HG02840 (cell line): ENCODE measurements around the gene SULT4A1.
"Not testable (repeated sequence)": the region's sequence is repeated elsewhere in the genome, so short reads cannot be mapped to it uniquely, and the experiment has no call there.

ENCODE experiments used
- ATAC-seq: cut with Tn5 transposase; IDR thresholded peaks from one replicate; pipeline ENCODE4 v1.9.1; 2021; ENCODE audit warnings: mild to moderate bottlenecking, moderate library complexity, moderate number of reproducible peaks; ENCODE audit not compliant: unreplicated experiment, low FRiP score

SULT4A1 gene

DNA sequence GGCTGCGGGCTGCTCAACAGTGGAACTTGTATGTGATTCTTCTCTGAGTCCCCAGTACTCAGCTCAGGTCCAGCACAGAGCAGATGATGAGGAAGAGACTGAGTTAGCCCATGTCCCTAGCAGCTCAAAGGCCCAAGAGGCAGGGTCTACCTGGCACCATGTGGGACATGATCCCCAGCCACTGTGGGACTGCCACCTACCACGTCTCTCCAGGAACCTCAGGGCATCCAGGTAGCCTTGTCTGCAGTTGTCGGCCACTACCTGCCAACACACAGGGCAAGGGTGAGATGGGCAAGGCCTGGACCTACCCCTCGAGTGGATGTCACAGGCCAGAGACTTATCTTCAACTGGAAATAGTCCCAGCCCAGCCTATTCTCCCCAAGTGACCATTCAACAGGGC lies 25.1 kb upstream of the SULT4A1 start:
- ATAC-seq: no peak

DNA sequence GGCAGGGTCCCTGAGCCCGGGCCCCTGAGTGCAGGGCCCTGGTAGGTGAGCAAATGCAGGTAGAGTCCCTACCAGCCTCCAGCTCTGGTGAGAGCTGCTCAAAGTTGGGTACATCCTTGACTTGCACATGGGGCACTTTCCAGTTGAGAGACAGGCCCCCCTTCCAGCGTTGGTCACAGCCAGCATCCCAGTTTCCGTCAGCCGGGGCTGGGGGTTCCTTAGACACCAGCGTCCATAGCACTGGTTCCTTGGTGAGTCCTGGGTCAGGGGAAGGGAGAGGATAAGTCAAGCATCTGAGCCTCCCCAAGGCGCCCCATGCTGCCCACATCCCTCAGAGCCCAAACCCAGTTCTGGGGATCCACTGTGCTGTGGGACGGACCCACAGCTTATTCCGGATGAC lies 23.9 kb upstream of the SULT4A1 start:
- no peak for ATAC-seq

DNA sequence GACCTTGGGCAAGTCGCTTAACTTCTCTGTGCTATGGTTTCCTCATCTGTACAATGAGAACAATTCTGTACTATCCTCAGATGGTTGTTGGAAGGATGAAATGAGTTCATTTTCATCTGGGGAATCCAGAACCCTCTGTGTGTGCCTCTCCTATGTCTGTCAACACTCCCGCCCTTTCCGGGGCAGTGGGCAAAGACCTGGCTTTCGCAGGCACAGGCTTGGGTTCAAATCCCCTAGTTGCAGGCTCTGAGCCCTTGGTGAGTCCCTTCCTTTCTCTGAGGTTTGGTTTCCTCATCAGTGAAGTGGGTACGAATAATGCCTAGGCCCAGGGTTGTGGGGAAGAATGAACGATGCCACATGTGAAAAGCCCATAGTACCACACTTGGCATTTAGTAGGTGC lies 23.5 kb upstream of the SULT4A1 start:
- ATAC-seq: no peak

DNA sequence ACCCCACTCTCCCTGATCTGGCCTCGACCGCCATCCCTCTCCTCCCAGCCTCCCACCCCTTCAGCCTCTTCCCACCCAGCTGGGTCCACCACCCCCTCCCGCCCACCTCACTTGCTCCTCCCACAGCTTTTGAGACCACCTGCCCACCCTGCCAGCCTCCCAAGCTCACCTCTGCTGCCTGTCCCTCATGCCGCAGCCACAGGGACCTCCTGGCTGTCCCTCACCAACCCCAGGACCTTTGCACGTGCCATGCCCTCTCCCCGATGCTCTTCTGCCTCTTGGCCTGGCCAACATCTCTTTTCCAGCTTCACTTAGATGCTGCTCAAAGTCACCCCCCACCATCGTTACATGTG lies 23.0 kb upstream of the SULT4A1 start:
- no peak for ATAC-seq

DNA sequence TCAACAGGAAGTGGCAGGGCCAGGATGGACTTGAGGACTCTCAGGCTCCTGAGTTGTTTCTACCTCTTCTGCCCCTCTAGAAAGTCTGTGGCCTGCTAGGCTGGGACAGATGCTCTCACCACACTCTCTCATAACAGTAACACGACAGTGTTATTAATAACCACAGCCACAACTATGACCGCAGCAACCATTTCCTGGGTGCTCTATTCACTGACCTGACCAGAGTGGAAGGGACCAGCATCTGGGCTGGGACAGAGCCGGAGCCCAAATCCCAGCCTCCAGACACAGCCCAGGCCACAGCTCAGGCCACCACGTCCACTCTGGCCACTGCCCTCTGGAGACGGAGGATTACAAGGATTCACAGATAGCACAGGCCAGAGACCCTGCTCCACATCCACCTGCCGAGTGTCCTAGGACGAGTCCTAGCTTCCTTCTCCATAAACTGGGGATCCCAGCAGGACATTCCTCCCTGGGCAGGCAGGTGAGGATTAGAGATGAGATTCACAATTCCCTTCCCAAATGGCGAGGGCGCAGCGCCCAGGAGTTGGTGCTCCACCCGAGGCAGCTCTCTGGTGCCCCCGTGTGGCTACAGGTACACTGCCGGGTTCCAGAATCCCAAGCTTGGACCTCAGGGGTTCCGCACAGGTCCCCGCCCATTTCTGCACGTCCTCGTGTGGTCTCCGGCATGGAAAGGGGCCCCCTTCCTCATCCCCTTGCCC lies 22.4 kb upstream of the SULT4A1 start:
- ATAC-seq: no peak

DNA sequence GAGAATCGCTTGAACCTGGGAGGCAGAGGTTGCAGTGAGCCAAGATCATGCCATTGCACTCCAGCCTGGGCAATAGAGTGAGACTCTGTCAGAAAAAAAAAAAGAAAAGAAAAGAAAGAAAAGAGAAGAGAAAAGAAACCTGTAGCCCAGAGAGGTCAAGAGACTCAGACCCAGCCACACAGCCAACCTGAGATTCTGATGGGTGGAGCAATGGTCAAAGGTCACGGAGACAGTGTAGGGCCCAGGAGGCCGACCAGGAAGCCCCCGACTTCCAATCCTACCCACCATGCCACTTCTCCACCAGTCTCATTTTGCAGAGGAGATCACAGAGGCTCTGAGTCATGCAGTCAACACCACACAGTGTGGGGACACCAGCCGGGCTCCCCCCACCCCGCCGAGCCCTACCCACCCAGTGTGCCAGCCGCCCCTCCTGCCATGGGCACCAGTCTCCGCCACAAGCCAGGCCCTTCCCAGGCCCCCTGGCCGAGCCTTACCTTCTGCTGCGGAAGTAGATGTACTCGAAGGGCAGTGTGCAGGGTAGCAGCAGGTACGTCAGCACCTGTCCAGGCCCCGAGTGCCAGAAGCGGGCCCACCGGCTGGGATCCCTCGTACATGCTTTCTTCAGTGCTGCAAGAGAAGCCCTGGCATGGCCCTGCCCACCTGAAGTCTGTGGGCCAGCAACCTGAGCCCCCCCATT lies 21.6 kb upstream of the SULT4A1 start:
- no peak for ATAC-seq

DNA sequence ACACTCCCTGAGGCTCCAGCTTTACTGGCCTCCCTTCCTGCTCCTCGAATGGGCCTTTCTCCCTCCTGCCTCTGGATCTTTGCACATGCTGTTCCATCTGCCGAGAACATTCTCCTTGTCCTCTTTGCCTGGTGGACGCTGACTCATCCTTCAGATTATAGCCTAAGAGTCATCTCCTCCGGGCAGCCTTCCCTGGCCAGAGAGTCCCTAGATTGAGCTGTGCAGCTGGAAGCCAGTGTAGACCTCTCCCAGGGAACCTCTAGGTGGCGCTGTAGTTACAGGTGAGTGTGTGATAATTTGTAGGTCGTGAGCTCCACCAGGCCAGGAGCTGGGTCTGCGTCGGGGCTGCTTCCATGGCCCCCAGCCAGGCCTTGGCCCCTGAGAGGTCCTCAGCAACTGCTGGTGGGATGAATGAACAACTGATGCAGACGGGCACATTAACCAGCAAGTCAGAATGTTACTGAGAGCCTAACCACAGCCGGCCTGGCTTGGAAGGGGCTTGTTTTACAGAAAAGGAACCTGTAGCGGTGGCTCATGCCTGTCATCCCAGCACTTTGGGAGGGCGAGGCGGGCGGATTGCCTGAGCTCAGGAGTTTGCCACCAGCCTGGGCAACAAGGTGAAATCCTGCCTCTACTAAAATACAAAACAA lies 20.8 kb upstream of the SULT4A1 start:
- no peak for ATAC-seq

DNA sequence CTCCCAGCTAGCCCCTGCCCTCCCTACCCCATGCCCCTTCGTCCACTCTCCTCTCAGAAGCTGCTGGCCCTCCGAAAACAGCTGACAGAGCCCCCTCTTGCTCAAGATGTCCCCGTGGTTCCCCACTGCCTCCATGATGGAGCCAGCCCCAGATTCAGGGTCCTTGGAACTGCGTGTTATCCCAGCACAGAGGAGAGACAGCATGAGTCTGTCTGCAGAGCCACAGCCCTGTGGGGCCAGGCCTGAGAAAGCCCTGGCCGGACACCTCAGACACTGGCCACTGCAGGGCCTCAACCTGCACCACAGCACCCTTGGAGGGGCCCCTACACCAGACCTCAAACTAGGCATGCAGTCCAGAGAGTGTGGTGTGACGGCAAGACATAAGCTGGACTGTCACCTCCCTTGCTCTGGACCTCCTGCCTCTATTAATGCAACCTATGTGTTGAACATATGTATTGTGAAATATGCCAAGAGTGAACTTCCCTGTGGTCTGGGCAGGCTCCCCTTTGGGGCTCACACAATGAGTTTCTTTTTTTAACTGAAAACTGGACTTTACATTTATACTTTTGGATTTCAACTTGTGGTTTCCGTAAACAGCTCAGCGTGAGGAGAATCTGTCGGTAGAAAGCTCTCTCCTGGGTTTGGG lies 19.9 kb upstream of the SULT4A1 start:
- ATAC-seq: no peak

DNA sequence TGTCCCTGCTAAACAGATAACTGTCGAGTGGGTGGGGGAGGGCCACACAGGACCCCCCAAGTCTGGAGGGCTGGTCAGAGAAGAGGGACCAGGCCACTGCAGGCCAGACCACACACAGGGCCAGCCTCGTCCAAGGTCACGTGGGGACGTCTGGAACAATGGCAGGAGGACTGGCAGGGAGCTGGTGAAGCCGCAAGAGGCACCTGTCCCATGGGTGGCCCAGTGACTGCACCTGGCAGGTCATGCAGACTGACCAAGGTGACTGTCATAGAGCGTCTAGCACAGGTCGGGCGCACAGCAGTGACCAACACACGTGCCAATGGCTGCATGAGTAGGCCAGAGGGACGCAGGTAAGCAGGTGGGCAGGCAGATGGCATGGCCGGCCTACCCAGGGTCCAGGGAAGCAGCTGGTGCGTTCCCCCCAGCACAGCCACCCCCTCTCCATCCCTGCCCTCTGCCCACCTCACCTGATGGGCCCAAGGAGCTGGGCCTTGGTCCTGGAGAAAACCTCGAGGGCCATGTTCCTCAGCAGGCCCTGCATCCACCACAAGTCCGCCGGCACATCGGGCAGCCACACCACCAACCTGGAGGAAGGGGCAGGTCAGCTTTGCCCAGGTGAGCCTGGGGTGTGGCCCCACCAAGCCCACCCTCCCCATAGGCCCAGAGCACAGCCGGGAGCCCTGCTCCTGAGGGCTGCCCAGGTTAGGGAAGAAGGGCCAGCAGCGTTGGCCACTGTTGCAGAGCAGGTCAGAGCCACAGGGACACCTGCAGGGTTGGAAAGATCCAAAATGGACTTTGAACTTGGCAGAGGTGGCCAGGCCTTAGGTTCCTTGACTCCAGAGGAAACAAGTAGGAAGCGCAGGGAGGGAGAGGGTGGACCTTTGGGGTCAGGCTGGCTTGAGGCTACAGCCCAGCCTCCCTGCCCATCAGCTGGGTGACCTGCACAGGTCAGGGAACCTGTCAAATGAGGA lies 19.1 kb upstream of the SULT4A1 start:
- no peak for ATAC-seq

DNA sequence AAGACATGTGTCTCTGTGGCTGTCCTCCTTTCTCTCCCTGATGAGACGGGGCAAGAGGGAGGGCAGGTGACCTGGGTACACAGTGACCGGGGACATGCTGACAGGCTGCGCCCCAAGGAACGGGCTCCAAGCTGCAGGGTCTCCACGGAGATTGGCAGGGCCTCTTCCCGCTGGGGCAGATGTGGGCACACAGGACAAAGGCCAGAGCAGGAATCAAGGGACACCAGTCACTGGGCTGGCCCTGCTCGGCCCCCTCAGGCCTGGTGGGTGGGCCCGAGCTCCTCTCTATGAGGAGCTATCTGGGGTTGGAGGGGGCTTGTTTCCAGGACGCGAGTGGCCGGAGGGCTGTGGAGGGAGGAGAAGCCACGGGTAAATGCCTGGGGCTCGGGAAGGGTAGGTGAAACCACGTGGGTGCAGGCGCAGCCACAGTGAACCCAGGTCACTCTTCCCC lies 18.3 kb upstream of the SULT4A1 start:
- no peak for ATAC-seq

DNA sequence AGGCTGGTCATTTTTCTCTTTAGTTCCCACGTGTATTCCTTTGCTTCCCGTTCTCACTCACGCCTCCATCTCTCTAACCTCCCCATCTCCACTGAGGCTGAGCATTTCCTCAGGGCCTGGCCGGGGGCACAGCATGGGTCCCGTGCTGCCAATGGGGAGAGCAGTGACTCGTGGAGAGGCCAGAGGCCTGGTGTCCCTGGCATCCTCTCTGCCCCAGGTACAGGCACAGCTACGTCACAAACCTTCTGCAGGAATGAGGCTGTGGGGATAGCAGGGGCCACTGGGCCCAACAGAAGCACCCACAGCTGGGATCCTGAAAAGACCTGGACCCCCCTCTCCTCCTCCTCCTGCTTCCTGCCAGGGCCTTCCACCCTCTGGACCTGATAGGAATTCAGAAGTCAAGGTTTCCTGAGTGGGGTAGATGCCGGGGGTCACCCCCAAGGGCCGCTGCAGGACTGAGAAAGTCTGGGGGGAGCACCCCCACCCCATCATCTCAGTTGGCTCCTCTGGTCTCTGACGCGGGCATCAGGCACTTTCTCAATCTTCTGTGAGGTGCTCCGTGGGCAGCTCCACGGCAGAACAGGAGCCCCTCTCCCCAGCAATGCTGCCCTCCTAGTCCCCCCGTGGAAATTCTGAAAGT lies 17.7 kb upstream of the SULT4A1 start:
- no peak for ATAC-seq

DNA sequence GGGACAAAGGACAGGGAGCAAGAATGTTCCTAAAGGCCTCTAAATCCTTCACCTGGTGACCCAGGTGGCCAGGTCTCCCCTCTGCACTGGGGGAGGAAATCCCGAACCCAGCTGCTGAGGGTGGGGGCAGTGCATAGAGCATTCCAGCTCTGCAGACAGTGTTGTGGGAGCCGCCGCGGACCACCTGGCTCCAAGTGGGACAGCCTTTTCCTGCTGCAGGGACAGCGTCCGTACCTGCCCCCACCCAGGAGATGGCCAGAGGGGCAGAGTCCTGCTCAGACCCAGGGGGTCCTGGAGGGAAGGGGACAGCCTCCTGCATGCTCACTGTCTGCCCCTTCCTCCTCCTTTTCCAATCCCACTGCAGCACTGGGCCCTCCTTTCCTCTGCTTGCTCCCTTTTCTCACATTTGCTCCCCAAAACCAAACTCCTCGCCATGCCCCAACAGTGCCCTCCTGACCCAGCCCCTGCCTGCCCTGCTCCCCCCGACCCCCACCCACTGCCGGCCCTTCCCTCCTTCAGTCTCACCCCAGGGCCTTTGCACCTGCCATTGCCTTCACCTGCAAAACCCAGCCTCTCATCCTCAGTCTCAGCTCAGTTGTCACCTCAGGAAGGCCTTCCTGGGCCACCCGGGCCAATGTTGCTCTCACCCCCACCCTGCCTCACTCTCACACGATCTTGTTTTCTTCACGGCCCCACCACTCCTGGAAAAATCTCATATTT lies 16.7 kb upstream of the SULT4A1 start:
- ATAC-seq: no peak

DNA sequence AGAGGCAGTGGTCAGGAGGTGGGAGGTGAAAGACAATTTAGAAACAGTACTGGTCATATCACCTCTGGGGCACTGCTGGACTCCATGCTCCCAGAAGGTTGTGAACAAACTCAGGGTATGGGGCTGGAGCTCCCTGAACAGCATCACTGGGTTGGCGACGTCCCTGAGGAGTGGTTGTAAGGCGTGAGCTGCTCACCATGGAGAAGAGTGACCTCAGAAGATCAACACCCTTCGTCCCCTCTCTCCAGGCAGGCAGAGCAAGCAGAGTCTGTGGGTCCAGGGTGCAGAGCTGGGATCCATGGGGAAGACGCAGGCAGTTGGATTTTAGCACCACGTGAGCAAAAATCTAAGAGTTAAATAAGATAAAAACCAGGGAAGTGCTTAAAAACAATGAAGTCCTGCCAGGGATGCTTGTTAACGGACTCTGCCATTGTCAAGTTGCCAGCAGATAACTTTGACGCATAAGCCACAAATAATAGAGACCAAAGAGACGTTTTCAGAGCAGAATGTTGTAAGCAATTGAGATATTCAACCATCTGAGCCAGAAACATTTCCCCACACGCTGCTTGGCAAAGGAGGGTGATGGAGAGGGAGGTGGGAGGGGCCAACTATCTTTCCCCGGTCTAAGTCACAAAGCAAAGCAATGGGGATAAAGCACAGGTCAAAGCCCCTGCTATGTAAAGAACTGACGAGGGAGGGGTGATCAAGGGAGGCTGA lies 15.9 kb upstream of the SULT4A1 start:
- ATAC-seq: no peak

DNA sequence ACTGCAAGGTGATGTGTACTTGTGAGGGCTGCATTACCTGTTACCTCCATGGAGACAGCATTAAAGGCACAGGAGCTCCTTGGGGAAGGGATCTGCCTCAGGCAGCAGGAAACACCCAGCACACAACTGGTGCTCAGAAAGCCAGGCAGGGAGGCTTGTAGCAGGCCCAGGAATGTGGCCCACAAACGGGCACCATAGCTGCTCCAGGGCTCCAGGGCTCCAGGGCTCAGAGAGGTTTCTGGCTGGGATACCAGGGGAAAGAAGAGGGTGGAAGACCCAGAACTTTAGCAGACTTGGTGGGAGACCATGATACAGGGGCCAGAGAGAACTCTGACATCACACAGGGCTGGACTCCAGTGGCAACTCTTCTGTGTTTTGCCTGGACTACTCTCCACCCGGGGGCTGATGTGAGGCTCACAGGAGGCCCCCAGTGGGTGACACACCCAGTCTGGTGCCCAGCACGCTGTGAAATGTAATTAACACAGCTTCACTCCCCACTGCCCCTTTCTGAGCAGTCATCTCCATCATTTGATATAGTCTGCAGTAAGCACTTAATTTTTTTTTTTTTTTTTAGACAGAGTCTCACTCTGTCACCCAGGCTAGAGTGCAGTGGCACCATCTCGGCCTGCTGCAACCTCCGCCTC lies 14.7 kb upstream of the SULT4A1 start:
- no peak for ATAC-seq

DNA sequence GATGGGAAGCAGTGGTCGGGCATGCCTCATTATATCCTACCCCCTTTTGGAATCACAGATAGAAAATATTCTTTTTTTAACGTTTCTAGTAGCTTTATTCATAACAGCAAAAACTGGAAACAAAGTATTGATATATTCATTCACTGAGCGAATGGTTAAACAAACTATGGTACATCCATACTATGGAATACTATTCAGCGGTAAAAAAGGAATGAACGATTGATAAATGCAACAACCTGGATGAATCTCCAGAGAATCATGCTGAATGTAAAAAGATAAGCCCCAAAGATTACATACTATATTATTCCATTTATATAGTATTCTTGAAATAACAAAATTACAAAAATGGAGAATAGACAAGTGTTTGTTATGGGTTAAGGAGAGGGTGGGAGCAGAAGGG lies 7.5 kb upstream of the SULT4A1 start:
- ATAC-seq: no peak

DNA sequence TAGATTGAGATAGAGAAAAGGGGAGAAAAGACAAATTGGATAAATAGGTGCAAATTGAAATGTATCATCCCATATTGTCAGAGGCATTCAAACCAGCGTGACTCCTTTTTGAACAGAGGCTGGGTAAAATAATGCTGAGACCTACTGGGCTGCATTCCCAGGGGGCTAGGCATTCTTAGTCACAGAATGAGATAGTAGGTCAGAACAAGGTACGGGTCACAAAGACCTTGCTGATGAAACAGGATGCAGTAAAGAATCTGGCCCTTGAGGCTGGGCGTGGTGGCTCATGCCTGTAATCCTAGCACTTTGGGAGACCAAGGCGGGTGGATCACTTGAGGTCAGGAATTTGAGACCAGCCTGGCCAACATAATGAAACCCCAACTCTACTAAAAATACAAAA lies 6.7 kb upstream of the SULT4A1 start:
- ATAC-seq: not testable (repeated sequence)

DNA sequence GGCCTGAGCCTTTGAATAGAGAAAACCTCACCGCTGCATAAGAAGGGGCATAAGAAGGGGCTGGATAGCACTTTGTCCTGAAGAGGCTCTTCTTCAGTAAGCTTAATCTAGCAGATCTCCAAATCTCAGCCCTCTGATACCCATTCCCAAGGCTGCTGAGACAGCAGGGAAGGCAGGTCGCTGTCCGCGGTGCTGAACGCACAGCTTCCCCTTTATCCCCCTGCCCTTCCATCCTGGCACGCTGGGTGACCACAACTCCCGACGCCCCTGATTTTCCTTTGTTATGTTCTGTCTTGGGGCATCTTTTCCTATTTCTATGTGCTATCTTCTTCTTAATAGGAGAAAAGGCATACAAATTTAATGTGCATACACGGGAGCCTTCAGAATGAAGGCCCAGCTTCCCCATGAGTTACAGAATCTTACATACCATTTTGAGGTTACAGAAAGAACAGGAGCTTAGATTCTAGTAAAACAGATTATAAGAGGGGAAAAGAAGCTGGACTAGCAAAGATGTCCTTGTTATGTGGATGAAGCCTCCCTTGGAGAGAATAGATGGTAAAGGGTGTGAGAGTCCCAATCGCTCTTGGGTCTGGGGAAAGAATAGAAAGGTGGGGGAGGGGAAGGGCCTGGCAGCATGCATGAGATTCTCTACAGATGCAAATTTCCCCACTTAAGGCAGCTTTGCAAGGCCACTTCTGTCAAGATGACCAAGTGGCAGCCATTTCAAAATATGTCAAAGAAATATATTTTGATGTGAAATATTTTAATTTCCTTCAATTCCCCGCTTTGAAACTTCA lies 5.7 kb upstream of the SULT4A1 start:
- ATAC-seq: no peak
